ENCODE measurements around the gene INVS.
A peak's percentile ranks its signal among the peaks of the same experiment; 100 is the strongest.
"Not testable (repeated sequence)": the region's sequence is repeated elsewhere in the genome, so short reads cannot be mapped to it uniquely, and the experiment has no call there.

INVS gene

DNA sequence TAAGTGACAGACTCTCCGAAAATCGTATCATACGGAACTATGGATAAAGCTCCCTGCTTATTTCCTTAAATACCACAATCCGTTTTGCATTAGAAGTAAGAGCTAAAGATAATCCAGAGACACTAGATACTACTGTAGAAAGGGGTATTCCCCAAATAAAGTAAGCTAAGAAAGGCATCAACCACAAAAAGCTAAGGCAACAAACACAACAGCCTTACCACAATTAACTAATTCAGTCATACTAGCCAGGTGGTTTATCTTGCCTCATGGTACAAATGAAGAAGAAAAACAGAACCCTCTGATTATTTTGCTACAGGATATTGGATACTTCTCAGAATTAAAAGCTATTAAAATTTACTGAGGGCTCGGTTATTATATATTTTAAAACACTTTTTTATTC lies 14.3 kb upstream of the INVS start:
- DNase-seq (ENCODE audit: low read depth, low spot score): no peak

DNA sequence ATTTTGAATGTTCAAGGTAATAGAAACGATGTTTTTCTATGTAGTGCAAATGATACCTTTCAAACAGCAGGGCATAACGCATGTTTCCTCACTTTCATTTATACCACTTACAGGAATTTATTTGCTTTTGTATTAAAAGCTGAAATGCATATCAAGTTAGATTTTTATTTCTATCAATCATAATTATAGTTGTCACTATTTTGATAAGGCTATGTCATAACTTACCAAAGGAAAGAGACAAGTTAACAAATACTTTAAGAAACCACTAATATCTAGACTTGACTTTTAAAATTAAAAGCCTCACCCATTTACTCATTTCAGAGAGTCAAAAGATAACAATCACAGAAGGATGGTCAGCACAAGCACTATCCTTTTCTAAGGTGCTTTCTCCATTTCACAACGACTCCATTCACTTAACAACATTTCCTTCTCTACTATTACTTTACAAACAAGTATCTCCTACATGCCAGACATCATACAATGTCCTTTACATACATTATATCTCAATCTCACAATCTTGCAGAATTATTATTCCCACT lies 12.9 kb upstream of the INVS start:
- TF ChIP-seq CTCF (IDR thresholded peaks at IDR 0.05; ENCODE audit: low read depth, low read length): no peak
- DNase-seq (ENCODE audit: low read depth, low spot score): no peak
- H3K4me3 ChIP-seq (ENCODE audit: low read depth, low read length): no peak overlapping the region
- in situ Hi-C loops (cut with HindIII; ENCODE audit: low sequenced_read_pairs): no loop called here

More for the DNA sequence above, 14.3 kb upstream of the INVS start:
- H3K4me3 ChIP-seq (ENCODE audit: low read depth, low read length): no peak overlapping the region
- TF ChIP-seq CTCF (IDR thresholded peaks at IDR 0.05; ENCODE audit: low read depth, low read length): no peak
- in situ Hi-C loops (cut with HindIII; ENCODE audit: low sequenced_read_pairs): no loop called here

DNA sequence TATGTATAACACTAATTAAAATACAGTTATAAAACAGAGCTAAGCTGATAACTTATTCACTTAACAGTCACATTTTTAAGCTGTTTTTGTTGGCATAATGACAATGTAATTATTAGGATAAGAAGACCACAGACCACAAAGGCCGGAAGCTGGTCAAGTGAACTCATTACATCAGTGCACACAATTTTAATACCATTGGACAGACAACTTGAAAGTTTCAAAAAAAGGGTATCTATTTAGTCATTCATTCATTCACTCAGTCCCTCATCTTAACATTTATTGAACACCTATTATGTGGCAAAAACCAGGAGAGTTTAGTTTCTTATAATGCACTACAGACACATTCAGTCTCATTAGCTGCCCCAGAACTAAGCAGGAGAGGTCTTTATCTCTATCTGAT lies 11.8 kb upstream of the INVS start:
- no peak overlapping the region for H3K4me3 ChIP-seq (ENCODE audit: low read depth, low read length)
- peak; percentile 77 for DNase-seq (ENCODE audit: low read depth, low spot score)
- no peak for TF ChIP-seq CTCF (IDR thresholded peaks at IDR 0.05; ENCODE audit: low read depth, low read length)
- in situ Hi-C loops (cut with HindIII; ENCODE audit: low sequenced_read_pairs): no loop called here

DNA sequence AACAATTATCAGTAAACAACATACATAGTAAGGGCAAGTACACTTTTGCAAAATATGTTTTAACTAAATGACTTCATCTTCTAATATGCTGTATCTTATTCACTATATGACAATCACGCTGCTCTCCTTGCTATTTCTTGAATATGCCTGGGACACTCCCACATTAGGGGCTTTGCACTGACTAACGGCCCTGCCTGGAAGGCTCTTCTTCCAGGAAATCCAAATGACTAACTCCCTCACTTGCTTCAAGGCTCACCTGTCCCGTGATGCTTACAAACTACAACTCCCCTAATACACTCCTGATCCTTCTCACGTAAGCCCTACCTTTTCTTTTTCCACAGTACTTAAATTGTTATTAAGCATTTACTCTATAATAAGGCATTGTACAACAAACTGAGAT lies 10.8 kb upstream of the INVS start:
- TF ChIP-seq CTCF (IDR thresholded peaks at IDR 0.05; ENCODE audit: low read depth, low read length): no peak
- in situ Hi-C loops (cut with HindIII; ENCODE audit: low sequenced_read_pairs): no loop called here
- H3K4me3 ChIP-seq (ENCODE audit: low read depth, low read length): no peak overlapping the region
- no peak for DNase-seq (ENCODE audit: low read depth, low spot score)

DNA sequence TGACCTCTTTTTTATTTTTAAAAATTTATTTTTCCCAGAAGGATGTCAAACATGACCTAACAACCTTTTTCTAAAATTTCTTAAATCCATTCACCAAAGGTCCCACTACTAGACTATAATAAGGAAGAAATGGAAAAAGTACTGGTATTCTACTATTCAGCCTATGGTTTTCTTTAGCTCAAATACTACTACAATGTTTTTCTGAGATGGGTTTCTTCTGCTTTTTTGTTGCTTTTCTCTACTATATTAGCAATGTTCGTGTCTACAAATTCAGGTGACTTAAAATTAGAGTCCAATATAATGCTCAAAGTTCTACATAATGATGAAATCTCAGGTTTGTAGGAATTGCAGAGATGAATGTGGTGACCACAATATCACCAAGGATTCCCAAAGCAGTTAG lies 8.2 kb upstream of the INVS start:
- no peak for TF ChIP-seq CTCF (IDR thresholded peaks at IDR 0.05; ENCODE audit: low read depth, low read length)
- in situ Hi-C loops (cut with HindIII; ENCODE audit: low sequenced_read_pairs): no loop called here
- H3K4me3 ChIP-seq (ENCODE audit: low read depth, low read length): no peak overlapping the region
- no peak for DNase-seq (ENCODE audit: low read depth, low spot score)

GRCh38 chr9:100091650-100092049 lies 7.4 kb upstream of the INVS start:
- in situ Hi-C loops (cut with HindIII; ENCODE audit: low sequenced_read_pairs): no loop called here
- no peak for TF ChIP-seq CTCF (IDR thresholded peaks at IDR 0.05; ENCODE audit: low read depth, low read length)
- DNase-seq (ENCODE audit: low read depth, low spot score): no peak
- H3K4me3 ChIP-seq (ENCODE audit: low read depth, low read length): no peak overlapping the region

GRCh38 chr9:100092066-100092465 lies 7.0 kb upstream of the INVS start:
- TF ChIP-seq CTCF (IDR thresholded peaks at IDR 0.05; ENCODE audit: low read depth, low read length): no peak
- H3K4me3 ChIP-seq (ENCODE audit: low read depth, low read length): no peak overlapping the region
- in situ Hi-C loops (cut with HindIII; ENCODE audit: low sequenced_read_pairs): no loop called here
- no peak for DNase-seq (ENCODE audit: low read depth, low spot score)

DNA sequence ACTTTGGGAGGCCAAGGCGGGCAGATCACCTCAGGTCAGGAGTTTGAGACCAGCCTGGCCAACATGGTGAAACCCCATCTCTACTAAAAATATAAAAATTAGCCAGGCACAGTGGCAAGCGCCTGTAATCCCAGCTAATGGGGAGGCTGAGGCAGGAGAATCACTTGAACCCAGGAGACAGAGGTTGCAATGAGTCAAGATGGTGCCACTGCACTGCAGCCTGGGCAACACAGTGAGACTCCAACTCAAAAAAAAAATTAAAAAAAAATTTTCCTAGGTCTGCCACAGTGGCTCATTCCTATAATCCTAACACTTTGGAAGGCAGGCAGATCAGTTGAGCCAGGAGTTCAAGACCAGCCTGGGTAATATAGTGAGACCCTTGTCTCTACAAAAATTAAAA lies 4.6 kb upstream of the INVS start:
- DNase-seq (ENCODE audit: low read depth, low spot score); in situ Hi-C loops (cut with HindIII; ENCODE audit: low sequenced_read_pairs); H3K4me3 ChIP-seq (ENCODE audit: low read depth, low read length): not testable (repeated sequence)

Measured in astrocyte of the spinal cord (primary cell).